Dendritic cell treated with granulocyte-macrophage colony-stimulating factor and Interleukin-4, amounts not matched to agents 40 ng/mL and 50 ng/mL, for 4 days (primary cell): ENCODE results near the gene BORA.
"Not testable (repeated sequence)": the region's sequence is repeated elsewhere in the genome, so short reads cannot be mapped to it uniquely, and the experiment has no call there.

ENCODE experiments used
- H3K27ac Mint-ChIP-seq: one replicate; pipeline ENCODE4 v1.8.0; 2022; ENCODE audit warnings: mild to moderate bottlenecking, mixed read lengths
- H3K27me3 Mint-ChIP-seq: one replicate; pipeline ENCODE4 v1.8.0; 2022; ENCODE audit warnings: mild to moderate bottlenecking, mixed read lengths
- H3K36me3 Mint-ChIP-seq: one replicate; pipeline ENCODE4 v1.8.0; 2022; ENCODE audit warnings: low read depth, mixed read lengths
- H3K4me1 Mint-ChIP-seq: one replicate; pipeline ENCODE4 v1.8.0; 2022; ENCODE audit warnings: low read depth, mixed read lengths
- H3K4me3 Mint-ChIP-seq: one replicate; pipeline ENCODE4 v1.8.0; 2022; ENCODE audit warnings: mild to moderate bottlenecking, moderate library complexity, mixed read lengths
- H3K9me3 Mint-ChIP-seq: one replicate; pipeline ENCODE4 v1.8.0; 2022; ENCODE audit warnings: mixed read lengths
- intact Hi-C: fragments of 100-400 bp; cut with micrococcal nuclease; formaldehyde crosslinking; loops from one replicate; pipeline ENCODE4 v1.15.0; 2022

BORA gene

GRCh38 chr13:72727417-72728289, at the start of gene BORA, which contains the start of gene MZT1:
BORA (plus strand) TSS chr13:72727923; CDS start chr13:72728941, 1,018 bp downstream.
MZT1 (minus strand) TSS chr13:72727629; CDS start chr13:72727602, 27 bp downstream.
- Mint-ChIP-seq H3K4me1 (peaks cover 38% of the 10 kb centered on the region), H3K27me3 (no peaks in the 10 kb centered on the region), H3K4me3 (peak within 1 kb of the TSS; percentile 95), H3K9me3 (no peaks in the 10 kb centered on the region), H3K27ac (peak within 1 kb of the TSS; percentile 92), H3K36me3 (peaks cover 45% of the 10 kb centered on the region)
- intact Hi-C loops, result loop anchor here (1.0 to 10.0 kb wide), 3 partner anchors 54 to 1433 kb away; partner anchors contain the start of genes DIS3 and KLF5

GRCh38 chr13:72678312-72678711, 49.4 kb upstream of the BORA start:
- intact Hi-C loops, result no loop called here
- H3K9me3 Mint-ChIP-seq, result no peaks in the 10 kb centered on the region
- no peak overlapping the region for H3K4me3 Mint-ChIP-seq
- no peaks in the 10 kb centered on the region for H3K36me3 Mint-ChIP-seq
- no peaks in the 10 kb centered on the region for H3K27me3 Mint-ChIP-seq
- no peaks in the 10 kb centered on the region for H3K4me1 Mint-ChIP-seq
- no peak overlapping the region for H3K27ac Mint-ChIP-seq

- intact Hi-C loops, result no loop called here
- Mint-ChIP-seq H3K9me3 (no peaks in the 10 kb centered on the region), H3K27me3 (no peaks in the 10 kb centered on the region), H3K27ac (no peak overlapping the region), H3K4me1 (no peaks in the 10 kb centered on the region), H3K36me3 (no peaks in the 10 kb centered on the region), H3K4me3 (no peak overlapping the region)
Observed at GRCh38 chr13:72680353-72680752, 47.4 kb upstream of the BORA start.

- H3K27ac Mint-ChIP-seq, result no peak overlapping the region
- H3K4me1 Mint-ChIP-seq, result no peaks in the 10 kb centered on the region
- H3K36me3 Mint-ChIP-seq, result no peaks in the 10 kb centered on the region
- H3K27me3 Mint-ChIP-seq, result no peaks in the 10 kb centered on the region
- no peak overlapping the region for H3K4me3 Mint-ChIP-seq
- intact Hi-C loops, result no loop called here
- peaks cover 9% of the 10 kb centered on the region for H3K9me3 Mint-ChIP-seq
Observed at GRCh38 chr13:72686766-72687165, 41.0 kb upstream of the BORA start.

DNA sequence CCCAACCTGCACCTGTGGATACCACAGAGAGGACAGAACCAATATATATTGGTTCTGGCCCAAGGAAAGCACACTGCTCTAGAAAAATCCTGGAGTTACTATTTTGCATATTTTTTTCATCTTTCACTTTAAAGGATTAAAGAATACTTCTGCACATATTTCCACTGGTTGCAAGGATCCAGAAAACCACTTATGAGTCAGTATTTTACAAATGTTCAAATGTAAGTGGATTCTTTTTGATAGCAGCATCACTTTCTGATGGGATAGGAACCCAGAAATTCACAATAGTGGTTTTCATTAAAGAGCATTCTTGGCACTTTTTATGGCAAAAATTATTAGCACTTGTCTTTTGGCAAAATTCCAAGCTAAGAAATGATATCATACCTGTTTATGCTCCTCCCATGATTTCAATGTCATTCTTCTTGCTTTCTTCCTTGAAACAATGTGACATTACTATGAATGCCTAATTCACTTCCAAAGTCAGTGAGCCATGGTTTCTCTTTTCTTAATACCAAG, 38.5 kb upstream of the BORA start:
- intact Hi-C loops, result no loop called here
- peaks cover 9% of the 10 kb centered on the region for H3K9me3 Mint-ChIP-seq

DNA sequence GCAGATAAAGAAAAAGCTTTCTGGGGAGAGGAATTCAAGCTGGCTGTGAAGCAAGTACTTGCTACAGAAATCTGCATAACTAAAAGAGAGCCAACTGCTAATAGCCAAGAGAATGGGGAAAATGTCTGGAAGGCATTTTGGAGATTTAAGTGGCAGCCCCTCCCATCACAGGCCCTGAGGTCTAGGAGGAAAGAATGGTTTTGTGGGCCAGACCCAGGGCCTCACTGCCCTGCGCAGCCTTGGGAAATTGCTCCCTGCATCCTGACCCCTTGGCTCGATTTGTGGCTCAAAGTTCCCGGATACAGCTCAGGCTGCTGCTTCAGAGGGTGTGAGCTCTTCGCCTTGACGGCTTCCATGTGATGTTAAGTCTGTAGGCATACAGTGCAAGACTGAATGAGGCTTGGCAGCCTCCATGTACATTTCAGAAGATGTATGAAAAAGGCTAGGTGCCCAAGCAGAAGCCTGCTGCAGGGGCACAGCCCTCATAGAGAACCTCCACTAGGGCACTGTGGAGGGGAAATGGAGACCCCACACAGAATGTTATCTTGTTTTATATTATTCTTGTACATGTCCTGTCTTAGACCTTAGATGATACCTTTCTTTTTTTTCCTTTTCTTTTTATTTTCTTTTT, 34.7 kb upstream of the BORA start:
- Mint-ChIP-seq H3K36me3 (no peaks in the 10 kb centered on the region), H3K4me1 (no peaks in the 10 kb centered on the region), H3K9me3 (peaks cover 9% of the 10 kb centered on the region), H3K27ac (no peak overlapping the region), H3K27me3 (no peaks in the 10 kb centered on the region), H3K4me3 (no peak overlapping the region)
- intact Hi-C loops, result loop anchor here (10.0 kb wide), 1 partner anchor 48 kb away; no protein-coding TSS in a partner anchor

More for the DNA sequence above, 38.5 kb upstream of the BORA start:
- Mint-ChIP-seq H3K4me3 (no peak overlapping the region), H3K36me3 (no peaks in the 10 kb centered on the region), H3K27ac (no peak overlapping the region), H3K4me1 (no peaks in the 10 kb centered on the region), H3K27me3 (no peaks in the 10 kb centered on the region)

- H3K9me3 Mint-ChIP-seq, result peaks cover 9% of the 10 kb centered on the region
- no peak overlapping the region for H3K27ac Mint-ChIP-seq
- no peak overlapping the region for H3K4me3 Mint-ChIP-seq
- no peaks in the 10 kb centered on the region for H3K27me3 Mint-ChIP-seq
- intact Hi-C loops, result loop anchor here (10.0 kb wide), 1 partner anchor 49 kb away; no protein-coding TSS in a partner anchor
- H3K36me3 Mint-ChIP-seq, result no peaks in the 10 kb centered on the region
- no peaks in the 10 kb centered on the region for H3K4me1 Mint-ChIP-seq
Observed at GRCh38 chr13:72693832-72694231, 33.9 kb upstream of the BORA start.

DNA sequence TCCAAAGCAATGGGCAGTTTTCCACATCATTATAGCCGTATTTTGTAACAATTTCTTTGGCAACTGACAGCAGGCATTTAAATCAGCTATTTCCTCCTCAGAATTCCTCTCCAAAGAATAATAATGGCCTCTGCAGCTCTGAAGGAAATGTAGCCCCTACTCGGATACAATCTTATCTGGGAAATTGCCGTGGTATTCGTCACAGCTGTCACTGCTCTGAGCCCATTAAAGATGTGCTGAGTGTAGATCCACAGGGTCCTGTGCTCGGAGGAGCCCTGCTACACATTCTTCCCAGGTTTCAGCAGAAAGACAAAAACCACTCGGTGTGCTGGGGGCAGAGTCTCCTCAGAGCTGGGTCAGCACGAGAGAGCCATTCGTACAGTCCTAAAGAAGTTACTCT, 33.4 kb upstream of the BORA start:
- intact Hi-C loops, result loop anchor here (10.0 kb wide), 1 partner anchor 50 kb away; no protein-coding TSS in a partner anchor
- Mint-ChIP-seq H3K27me3 (no peaks in the 10 kb centered on the region), H3K9me3 (peaks cover 9% of the 10 kb centered on the region), H3K36me3 (no peaks in the 10 kb centered on the region), H3K4me1 (no peaks in the 10 kb centered on the region), H3K27ac (no peak overlapping the region), H3K4me3 (no peak overlapping the region)

GRCh38 chr13:72696579-72696978, 31.1 kb upstream of the BORA start:
- Mint-ChIP-seq H3K27ac (no peak overlapping the region), H3K4me1 (no peaks in the 10 kb centered on the region), H3K9me3 (no peaks in the 10 kb centered on the region), H3K27me3 (no peaks in the 10 kb centered on the region), H3K36me3 (no peaks in the 10 kb centered on the region), H3K4me3 (no peak overlapping the region)
- intact Hi-C loops, result loop anchor here (10.0 kb wide), 1 partner anchor 52 kb away; no protein-coding TSS in a partner anchor

GRCh38 chr13:72698164-72698563, 29.6 kb upstream of the BORA start:
- intact Hi-C loops, result loop anchor here (10.0 kb wide), 1 partner anchor 53 kb away; no protein-coding TSS in a partner anchor
- no peak overlapping the region for H3K27ac Mint-ChIP-seq
- H3K4me1 Mint-ChIP-seq, result no peaks in the 10 kb centered on the region
- no peaks in the 10 kb centered on the region for H3K27me3 Mint-ChIP-seq
- no peaks in the 10 kb centered on the region for H3K36me3 Mint-ChIP-seq
- H3K9me3 Mint-ChIP-seq, result no peaks in the 10 kb centered on the region
- H3K4me3 Mint-ChIP-seq, result no peak overlapping the region

- H3K4me3 Mint-ChIP-seq, result no peak overlapping the region
- H3K36me3 Mint-ChIP-seq, result peaks cover 4% of the 10 kb centered on the region
- peaks cover 4% of the 10 kb centered on the region for H3K9me3 Mint-ChIP-seq
- intact Hi-C loops, result no loop called here
- no peaks in the 10 kb centered on the region for H3K4me1 Mint-ChIP-seq
- no peak overlapping the region for H3K27ac Mint-ChIP-seq
- no peaks in the 10 kb centered on the region for H3K27me3 Mint-ChIP-seq
Observed at GRCh38 chr13:72700509-72700908, 27.2 kb upstream of the BORA start.

DNA sequence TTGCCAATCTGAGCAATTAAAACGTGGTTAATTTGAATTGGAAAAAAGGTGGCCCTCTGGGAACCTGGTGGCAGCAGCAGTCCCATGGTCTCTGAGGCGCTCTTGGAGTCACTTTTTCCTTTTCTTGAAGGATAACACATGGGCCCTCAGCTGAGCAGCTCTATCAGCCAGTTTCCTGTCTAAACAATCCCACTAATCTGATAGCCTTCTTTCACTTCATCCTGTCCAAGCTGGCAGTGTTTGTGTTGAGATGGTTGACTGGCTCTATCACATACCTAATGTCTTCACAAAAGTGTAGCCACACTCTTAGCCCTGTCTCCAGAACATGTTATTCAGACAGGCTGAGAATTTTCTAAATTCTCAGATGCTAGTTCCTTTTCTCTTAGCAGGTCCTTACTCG, 10.9 kb upstream of the BORA start:
- Mint-ChIP-seq H3K9me3 (no peaks in the 10 kb centered on the region), H3K4me1 (no peaks in the 10 kb centered on the region), H3K27me3 (no peaks in the 10 kb centered on the region), H3K4me3 (no peak overlapping the region), H3K27ac (no peak overlapping the region), H3K36me3 (peaks cover 77% of the 10 kb centered on the region)
- intact Hi-C loops, result no loop called here

DNA sequence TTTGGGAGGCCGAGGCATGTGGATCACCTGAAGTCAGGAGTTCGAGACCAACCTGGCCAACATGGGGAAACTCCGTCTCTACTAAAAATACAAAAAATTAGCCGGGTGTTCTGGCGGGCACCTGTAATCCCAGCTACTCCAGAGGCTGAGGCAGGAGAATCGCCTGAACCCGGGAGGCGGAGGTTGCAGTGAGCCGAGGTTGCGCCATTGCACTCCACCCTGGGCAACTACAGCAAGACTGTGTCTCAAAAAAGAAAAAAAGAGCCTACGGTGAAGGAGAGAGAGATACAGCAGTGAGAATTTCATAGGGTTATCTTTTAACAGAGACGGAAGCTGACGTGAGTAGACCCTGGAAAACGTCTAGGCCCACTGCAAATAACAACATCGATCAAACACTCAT, 1.5 kb upstream of the BORA start:
- Mint-ChIP-seq H3K36me3 (peaks cover 52% of the 10 kb centered on the region), H3K4me3 (peak overlapping the region; percentile 95), H3K4me1 (peaks cover 38% of the 10 kb centered on the region)
- H3K9me3 Mint-ChIP-seq, H3K27ac Mint-ChIP-seq, H3K27me3 Mint-ChIP-seq: not testable (repeated sequence)
- intact Hi-C loops, result loop anchor here (10.0 kb wide), 2 partner anchors 329 to 1431 kb away; partner anchors contain the start of gene KLF5
